Measurements from ENCODE around the gene CBR4.
"Not testable (repeated sequence)": the region's sequence is repeated elsewhere in the genome, so short reads cannot be mapped to it uniquely, and the experiment has no call there.

Gene CBR4

GRCh38 chr4:168993714-168994510 lies 16.1 kb downstream of the CBR4 start:
- DNase-seq (ENCODE audit: low read depth in 2 of 2) = no peak

GRCh38 chr4:168992952-168993482 lies 17.0 kb downstream of the CBR4 start:
- DNase-seq (ENCODE audit: low read depth in 2 of 2) = not testable (repeated sequence)

GRCh38 chr4:168981942-168982341 lies 28.1 kb downstream of the CBR4 start:
- no peak for DNase-seq (ENCODE audit: low read depth in 2 of 2)

GRCh38 chr4:168981460-168981859 lies 28.6 kb downstream of the CBR4 start:
- DNase-seq (ENCODE audit: low read depth in 2 of 2) = no peak

GRCh38 chr4:168979338-168979737 lies 30.7 kb downstream of the CBR4 start:
- DNase-seq (ENCODE audit: low read depth in 2 of 2) = no peak

- DNase-seq (ENCODE audit: low read depth in 2 of 2) = no peak
Observed at GRCh38 chr4:168978001-168978700, 31.9 kb downstream of the CBR4 start.

GRCh38 chr4:168972596-168972995 lies 37.5 kb downstream of the CBR4 start:
- no peak for DNase-seq (ENCODE audit: low read depth in 2 of 2)

- no peak for DNase-seq (ENCODE audit: low read depth in 2 of 2)
Observed at GRCh38 chr4:168960716-168961115, 49.3 kb downstream of the CBR4 start.

- DNase-seq (ENCODE audit: low read depth in 2 of 2) = no peak
Observed at GRCh38 chr4:168955674-168956073, 54.4 kb downstream of the CBR4 start.

- DNase-seq (ENCODE audit: low read depth in 2 of 2) = not testable (repeated sequence)
Observed at GRCh38 chr4:168952821-168953246, 57.2 kb downstream of the CBR4 start.

GRCh38 chr4:168945291-168945690 lies 64.8 kb downstream of the CBR4 start:
- no peak for DNase-seq (ENCODE audit: low read depth in 2 of 2)

GRCh38 chr4:168942985-168943384 lies 67.1 kb downstream of the CBR4 start:
- no peak for DNase-seq (ENCODE audit: low read depth in 2 of 2)
